Activated naive CD4-positive, alpha-beta T cell treated with anti-CD3 and anti-CD28 coated beads, Interleukin-2, amount 10 ng/mL, durations not matched to agents 7 days and 5 days (primary cell): Measurements from ENCODE around the gene BANK1.

Experiments
- CTCF ChIA-PET: fragments of 350-600 bp; sonication (Branson Sonifier 250); formaldehyde crosslinking; loops from one replicate; lab custom pipeline; 2021; ENCODE audit warnings: antibody characterized with exemption; lab: Charles Lee
- DNase-seq: peaks from one replicate; pipeline ENCODE4 v3.0.0-alpha.2; 2020
- H3K27ac Mint-ChIP-seq: one replicate; pipeline ENCODE4 v1.8.0; 2021; ENCODE audit warnings: mild to moderate bottlenecking, moderate library complexity, mixed read lengths
- H3K27me3 Mint-ChIP-seq: one replicate; pipeline ENCODE4 v1.8.0; 2021; ENCODE audit warnings: mild to moderate bottlenecking, mixed read lengths
- H3K36me3 Mint-ChIP-seq: one replicate; pipeline ENCODE4 v1.8.0; 2021; ENCODE audit warnings: mixed read lengths
- H3K4me1 Mint-ChIP-seq: one replicate; pipeline ENCODE4 v1.8.0; 2021; ENCODE audit warnings: mixed read lengths
- H3K4me3 Mint-ChIP-seq: one replicate; pipeline ENCODE4 v1.8.0; 2021; ENCODE audit warnings: mild to moderate bottlenecking, moderate library complexity, mixed read lengths
- H3K9me3 Mint-ChIP-seq: one replicate; pipeline ENCODE4 v1.8.0; 2021; ENCODE audit warnings: mixed read lengths

Gene BANK1

DNA sequence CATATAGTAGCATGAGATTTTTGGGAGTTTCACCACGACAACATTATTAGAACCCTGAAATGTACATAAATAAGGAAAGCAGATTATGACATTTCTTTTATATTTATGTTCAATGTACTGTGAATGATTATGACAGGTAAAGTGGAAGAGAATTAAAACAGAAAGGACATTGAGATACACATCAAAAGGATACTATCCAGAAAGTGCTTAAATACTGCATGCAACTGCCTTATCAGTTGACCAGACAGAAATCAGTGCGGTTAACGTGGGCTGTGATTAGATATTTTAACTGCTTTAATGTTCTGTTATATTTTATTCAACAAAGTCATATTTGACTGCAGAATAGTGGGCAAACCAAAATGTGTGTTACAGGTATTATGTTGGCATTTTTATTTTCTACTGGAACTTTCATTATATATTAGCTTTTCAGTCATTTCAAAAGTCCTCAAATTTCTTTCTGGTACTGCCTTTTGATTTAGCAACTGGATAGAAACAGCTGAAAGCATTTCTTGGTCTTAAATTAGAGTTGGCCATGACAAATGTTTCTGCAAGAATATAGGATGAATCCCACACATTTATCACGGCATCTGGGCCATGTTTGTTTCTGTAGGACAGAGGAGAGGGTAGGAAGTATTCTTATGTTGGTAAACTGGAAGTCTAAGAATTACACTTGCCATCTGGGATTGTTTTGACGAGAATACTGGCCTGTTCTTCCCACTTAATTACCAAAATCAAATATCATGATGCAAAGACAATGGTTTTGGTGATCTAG lies 299.5 kb downstream of the BANK1 start:
- Mint-ChIP-seq H3K27ac (no peak overlapping the region), H3K27me3 (no peaks in the 10 kb centered on the region), H3K9me3 (no peaks in the 10 kb centered on the region), H3K4me1 (no peaks in the 10 kb centered on the region), H3K36me3 (no peaks in the 10 kb centered on the region), H3K4me3 (no peak overlapping the region)
- CTCF ChIA-PET: no interaction called here
- no peak for DNase-seq

GRCh38 chr4:102091656-102092055 lies 301.1 kb downstream of the BANK1 start:
- Mint-ChIP-seq H3K4me3 (no peak overlapping the region), H3K4me1 (no peaks in the 10 kb centered on the region), H3K9me3 (no peaks in the 10 kb centered on the region), H3K27me3 (no peaks in the 10 kb centered on the region), H3K36me3 (no peaks in the 10 kb centered on the region), H3K27ac (no peak overlapping the region)
- CTCF ChIA-PET: no interaction called here
- DNase-seq: no peak

DNA sequence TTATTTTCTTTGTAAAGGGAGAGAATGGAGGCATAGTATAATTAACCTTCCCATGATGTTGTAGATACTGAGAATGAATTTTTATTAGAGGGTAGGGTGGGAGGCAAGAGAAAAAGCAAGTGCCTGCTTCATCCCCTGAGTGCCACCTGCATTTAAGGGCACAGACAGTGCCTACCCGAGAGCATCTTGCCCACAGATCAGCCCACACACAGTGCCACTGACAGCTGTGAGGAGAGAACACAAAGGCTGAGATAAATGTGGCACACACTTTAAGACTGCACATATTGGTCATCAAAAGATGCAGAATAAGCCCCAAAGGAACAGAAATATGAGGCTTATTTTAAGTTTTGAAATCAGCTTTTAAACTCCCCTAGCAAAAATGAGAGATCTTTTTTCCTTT lies 304.0 kb downstream of the BANK1 start:
- H3K36me3 Mint-ChIP-seq: no peaks in the 10 kb centered on the region
- CTCF ChIA-PET: no interaction called here
- no peaks in the 10 kb centered on the region for H3K27me3 Mint-ChIP-seq
- H3K4me1 Mint-ChIP-seq: no peaks in the 10 kb centered on the region
- DNase-seq: no peak
- H3K4me3 Mint-ChIP-seq: no peak overlapping the region
- no peaks in the 10 kb centered on the region for H3K9me3 Mint-ChIP-seq
- no peak overlapping the region for H3K27ac Mint-ChIP-seq

- CTCF ChIA-PET: no interaction called here
These were observed 312.8 kb downstream of the BANK1 start for GRCh38 chr4:102103368-102103767.

GRCh38 chr4:102104278-102104677 lies 313.7 kb downstream of the BANK1 start:
- Mint-ChIP-seq H3K36me3 (no peaks in the 10 kb centered on the region), H3K4me1 (no peaks in the 10 kb centered on the region), H3K4me3 (no peak overlapping the region), H3K9me3 (peaks cover 8% of the 10 kb centered on the region), H3K27ac (no peak overlapping the region), H3K27me3 (no peaks in the 10 kb centered on the region)
- CTCF ChIA-PET: no interaction called here
- no peak for DNase-seq

More at GRCh38 chr4:102103368-102103767, 312.8 kb downstream of the BANK1 start:
- Mint-ChIP-seq H3K4me1 (no peaks in the 10 kb centered on the region), H3K4me3 (no peak overlapping the region), H3K27me3 (no peaks in the 10 kb centered on the region), H3K36me3 (no peaks in the 10 kb centered on the region), H3K27ac (no peak overlapping the region), H3K9me3 (peaks cover 8% of the 10 kb centered on the region)
- DNase-seq: no peak

GRCh38 chr4:102105983-102106382 lies 315.5 kb downstream of the BANK1 start:
- Mint-ChIP-seq H3K27ac (no peak overlapping the region), H3K36me3 (no peaks in the 10 kb centered on the region), H3K4me1 (no peaks in the 10 kb centered on the region), H3K27me3 (no peaks in the 10 kb centered on the region), H3K9me3 (peaks cover 8% of the 10 kb centered on the region), H3K4me3 (no peak overlapping the region)
- DNase-seq: no peak
- CTCF ChIA-PET: no interaction called here

DNA sequence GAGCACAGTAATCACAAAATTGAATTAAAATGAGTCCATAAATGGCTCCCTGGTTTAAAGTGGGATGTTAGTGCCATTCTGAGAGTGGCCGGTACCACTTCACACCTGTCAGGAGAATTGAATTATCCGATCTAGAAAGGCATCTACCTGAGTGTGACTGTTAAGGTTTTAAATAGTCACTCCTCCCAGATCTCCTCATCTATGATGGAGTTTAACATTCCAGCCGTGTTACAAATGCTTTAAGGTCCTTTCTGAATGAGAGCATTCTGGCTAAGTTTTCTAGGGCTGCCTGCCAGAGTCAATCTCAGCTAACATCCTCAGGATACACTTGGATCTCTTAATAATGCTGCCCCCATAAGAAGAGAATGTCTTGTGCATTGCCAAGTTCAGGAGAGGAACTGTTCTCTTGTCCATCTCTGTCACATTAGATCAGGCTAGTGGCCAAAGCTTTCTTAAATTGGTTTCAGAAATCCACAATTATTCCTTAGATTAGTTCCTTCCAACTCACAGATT lies 323.6 kb downstream of the BANK1 start:
- no peaks in the 10 kb centered on the region for H3K9me3 Mint-ChIP-seq
- H3K27ac Mint-ChIP-seq: no peak overlapping the region
- CTCF ChIA-PET: no interaction called here
- no peaks in the 10 kb centered on the region for H3K4me1 Mint-ChIP-seq
- H3K27me3 Mint-ChIP-seq: no peaks in the 10 kb centered on the region
- no peaks in the 10 kb centered on the region for H3K36me3 Mint-ChIP-seq
- H3K4me3 Mint-ChIP-seq: no peak overlapping the region
- no peak for DNase-seq

GRCh38 chr4:102116121-102116520 lies 325.6 kb downstream of the BANK1 start:
- no peak for DNase-seq
- CTCF ChIA-PET: no interaction called here
- Mint-ChIP-seq H3K27ac (no peak overlapping the region), H3K36me3 (no peaks in the 10 kb centered on the region), H3K4me1 (no peaks in the 10 kb centered on the region), H3K9me3 (peaks cover 4% of the 10 kb centered on the region), H3K27me3 (no peaks in the 10 kb centered on the region), H3K4me3 (no peak overlapping the region)

GRCh38 chr4:102120846-102121245 lies 330.3 kb downstream of the BANK1 start:
- no peak for DNase-seq
- Mint-ChIP-seq H3K9me3 (peaks cover 8% of the 10 kb centered on the region), H3K4me3 (no peak overlapping the region), H3K4me1 (no peaks in the 10 kb centered on the region), H3K27ac (no peak overlapping the region), H3K27me3 (no peaks in the 10 kb centered on the region), H3K36me3 (no peaks in the 10 kb centered on the region)
- CTCF ChIA-PET: no interaction called here
